HG03457 (cell line): ENCODE measurements around the gene CARMIL1.

Experiments used
- ATAC-seq: cut with Tn5 transposase; IDR thresholded peaks from one replicate; pipeline ENCODE4 v1.9.1; 2021; ENCODE audit warnings: moderate number of reproducible peaks; ENCODE audit not compliant: unreplicated experiment

CARMIL1 gene

DNA sequence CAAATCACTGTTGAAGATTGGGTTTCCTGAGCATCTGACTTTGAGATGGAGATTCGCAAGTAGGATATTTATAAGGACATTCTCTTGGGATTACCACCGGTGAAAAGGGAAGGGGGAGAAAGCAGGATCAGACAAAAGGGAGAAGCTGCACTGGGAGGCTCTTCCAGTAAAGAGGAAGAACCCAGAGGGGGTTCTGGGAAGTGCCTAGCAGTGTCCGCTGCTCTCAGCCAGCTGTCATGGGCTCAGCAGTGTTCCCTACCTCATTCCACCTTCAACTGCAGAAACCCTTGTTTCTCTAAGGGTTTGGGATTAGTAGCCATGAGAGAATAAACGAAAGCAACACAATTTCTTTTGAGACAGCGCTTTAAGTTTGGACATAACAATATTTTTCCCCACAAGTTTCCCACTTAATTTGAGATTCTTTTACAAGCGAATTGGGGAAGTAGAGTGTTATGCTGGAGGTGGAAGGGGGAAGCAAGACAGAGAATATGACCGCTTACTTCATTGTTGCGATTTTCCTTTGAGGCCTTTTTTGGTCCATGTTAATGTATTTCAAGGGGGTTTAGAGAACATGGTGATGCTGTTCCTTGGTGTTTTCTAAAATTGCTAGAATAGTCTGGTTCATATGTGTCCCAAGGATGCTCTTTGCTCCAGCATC lies 218.3 kb downstream of the CARMIL1 start:
- no peak for ATAC-seq

DNA sequence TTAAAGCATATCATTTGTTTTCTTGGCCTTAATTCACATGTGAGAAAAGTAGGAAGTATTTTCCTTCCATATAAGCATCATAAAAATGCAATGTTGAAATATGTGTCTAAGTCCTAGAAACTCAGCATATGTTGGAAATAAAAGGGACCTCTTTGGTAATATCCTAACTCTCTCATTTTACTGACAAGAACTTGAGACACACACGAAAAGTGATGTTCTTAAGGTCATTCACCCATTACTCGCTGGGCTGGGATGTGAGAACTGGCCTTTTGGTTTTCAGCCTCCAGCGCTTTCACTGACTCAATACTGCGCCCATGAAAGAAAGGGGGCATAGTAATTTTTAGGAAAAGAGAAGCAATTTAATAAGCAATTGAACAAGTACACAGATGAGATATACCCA lies 219.3 kb downstream of the CARMIL1 start:
- ATAC-seq = no peak

DNA sequence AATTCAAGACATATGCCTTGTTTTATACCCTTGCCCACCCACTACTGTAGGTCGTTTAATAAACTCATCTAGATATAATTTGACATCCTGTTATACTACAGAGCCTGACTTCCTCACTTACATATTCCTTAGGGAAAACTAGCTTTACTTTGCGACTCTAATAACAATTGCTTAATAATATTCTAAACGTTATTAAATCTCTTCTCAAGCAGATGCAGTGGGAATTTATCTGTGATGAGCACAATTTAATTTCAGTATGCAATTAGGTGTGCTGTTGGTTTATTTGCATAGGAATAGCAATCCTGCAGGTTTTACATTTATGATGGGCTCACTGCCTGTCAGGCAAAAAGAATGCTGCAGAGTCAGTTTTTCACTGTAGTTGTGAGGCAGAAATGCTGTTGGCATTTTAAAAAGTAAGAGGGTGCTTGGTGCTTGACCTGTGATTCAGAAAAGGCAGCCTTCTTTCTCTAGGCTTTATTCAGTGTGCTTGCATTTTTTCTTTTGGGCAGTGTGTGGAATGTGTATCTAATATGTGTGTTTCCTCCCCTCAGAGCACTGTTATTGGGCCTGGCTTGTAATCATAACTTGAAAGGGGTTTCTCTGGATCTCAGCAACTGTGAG lies 220.6 kb downstream of the CARMIL1 start:
- ATAC-seq = no peak

DNA sequence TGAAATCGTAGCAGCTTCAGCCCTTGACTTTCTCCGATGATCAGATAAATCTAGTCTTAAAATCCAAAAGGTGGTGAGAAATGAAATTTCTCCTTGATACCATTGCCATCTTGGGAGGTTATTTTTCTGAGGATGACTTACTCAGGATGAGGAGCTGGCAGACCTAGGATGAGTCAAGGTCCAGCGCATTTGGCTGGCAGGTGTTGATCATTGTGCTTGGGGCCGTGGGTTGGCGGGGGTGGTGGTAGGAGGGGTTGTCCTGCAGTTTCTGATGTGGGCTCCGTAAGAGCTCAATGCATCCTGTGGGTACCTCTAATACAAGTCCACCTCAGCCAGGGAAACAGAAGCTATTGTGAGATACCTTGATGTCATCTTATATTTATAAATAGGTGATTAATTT lies 224.5 kb downstream of the CARMIL1 start:
- no peak for ATAC-seq

DNA sequence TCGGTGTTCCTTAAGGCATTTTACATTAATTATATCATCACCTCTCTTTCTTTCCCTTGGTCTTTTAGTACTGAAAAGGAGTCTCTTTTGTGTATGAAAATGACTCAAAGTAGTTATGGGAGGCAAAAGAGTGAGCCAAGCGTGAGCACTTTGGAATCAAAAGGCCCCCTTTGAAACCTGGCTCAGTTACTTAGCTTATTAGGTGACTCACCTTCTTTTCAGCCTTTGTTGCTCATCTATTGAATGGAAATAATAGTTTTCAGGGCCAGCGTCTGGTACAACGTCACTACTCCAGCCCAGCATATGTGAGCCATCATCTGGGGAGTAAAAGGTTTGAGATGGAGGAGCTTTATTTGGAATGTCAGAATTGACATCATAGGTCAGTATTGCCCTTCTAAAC lies 225.5 kb downstream of the CARMIL1 start:
- ATAC-seq = no peak

DNA sequence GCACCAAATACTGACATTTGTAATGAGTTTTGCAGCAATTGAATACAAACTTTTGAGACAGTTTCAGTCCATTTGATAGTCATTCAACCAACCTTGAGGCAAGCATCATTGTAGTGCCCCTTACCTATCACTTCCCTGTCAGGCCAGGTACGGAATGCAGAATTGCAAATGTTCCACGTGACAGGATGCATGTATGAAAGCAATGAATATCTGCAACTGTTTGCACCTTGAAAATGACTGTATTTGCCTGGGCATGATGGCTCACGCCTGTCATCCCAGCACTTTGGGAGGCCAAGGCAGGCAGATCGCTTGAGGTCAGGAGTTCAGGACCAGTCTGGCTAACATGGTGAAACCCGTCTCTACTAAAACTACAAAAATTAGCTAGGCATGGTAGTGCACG lies 226.8 kb downstream of the CARMIL1 start:
- no peak for ATAC-seq

DNA sequence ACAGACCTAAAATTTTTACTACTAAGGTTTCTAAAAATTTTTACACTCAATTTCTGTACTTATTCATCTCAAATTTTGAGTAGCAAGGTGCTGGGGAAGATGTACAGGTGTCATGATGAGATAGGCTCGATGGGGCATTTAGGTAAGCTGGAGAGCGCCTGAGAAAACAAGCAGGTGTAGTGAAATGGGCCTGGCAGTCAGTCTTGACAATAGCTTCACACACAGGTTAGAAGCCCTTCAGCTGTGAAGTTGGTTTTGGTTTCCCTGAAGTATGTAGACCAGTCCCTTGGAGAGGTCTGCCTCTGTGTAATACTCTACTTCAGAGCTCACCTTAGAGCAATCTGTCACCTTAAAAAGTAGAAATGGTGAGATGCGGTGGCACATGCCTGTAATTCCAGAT lies 228.9 kb downstream of the CARMIL1 start:
- ATAC-seq = no peak

DNA sequence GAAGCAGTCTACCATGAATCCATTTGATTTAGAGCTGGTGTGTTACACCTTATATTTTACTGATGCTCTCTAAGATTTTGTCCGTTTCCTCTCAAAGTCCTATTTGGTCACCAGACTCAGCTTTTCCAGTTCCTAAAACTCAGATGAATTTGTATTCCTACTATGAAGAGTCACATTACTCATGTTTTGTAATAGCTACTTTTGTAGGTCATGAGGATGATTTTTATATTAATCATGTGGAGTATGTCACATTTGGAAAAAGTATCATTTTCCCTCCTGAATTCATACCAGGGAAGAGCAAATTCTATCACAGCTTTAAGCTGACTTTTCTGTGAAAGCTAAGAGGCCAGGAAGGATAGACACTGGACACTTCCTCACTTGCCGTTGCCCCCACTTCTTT lies 232.2 kb downstream of the CARMIL1 start:
- no peak for ATAC-seq

DNA sequence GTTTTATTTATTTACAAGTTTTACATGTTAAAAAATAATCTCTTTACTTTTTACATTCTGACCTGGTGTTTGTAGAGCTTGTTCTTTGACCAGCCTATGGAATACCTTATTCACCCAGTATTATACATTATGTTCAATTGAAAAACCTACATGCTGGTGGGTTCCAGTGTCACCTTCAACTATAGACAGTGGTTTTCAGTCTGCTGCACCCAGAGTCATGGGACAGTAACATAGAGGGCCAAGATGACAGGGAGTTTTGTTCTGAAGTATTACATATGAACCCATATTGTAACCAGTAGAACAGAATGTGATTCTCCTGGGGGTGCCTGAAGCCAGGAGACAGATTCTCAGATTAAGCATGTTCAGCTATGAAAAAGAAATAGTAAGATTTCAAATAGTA lies 233.4 kb downstream of the CARMIL1 start:
- no peak for ATAC-seq

DNA sequence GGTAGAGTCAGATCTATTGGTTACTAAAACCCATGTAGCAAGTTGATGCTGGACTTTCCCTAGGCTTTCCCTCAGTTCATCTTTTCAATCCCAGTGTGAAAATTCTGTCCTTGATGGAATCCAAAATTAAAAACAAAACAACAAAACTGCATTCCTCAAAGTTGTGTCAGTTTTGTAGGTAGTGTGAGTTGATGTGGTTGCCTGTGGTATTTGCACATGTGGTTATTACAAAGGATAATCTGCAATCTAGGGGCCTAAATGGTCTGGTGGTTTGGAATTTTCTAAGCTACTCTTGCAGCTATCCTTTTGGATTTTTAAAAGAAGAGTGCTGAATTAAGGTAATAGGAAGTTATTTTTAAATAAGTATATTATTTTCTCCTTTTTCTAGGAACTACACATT lies 240.7 kb downstream of the CARMIL1 start:
- ATAC-seq = no peak

DNA sequence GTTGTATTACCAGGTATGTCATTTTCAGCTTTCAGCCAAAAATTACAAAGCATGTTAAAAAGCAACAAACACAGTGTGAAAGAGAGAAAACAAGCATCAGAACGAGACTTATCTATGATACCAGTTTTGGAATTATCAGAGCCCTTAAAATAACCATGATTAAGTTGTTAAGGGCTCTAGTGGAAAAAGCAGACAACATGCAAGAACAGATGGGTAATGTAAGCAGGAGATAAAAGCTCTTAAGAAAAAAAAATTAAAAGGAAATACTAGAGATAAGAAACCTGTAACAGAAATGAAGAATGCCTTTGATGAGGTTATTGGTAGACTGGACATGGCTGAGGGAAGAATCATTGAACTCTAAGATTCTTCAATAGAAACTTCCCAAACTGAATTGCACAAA lies 245.4 kb downstream of the CARMIL1 start:
- no peak for ATAC-seq

DNA sequence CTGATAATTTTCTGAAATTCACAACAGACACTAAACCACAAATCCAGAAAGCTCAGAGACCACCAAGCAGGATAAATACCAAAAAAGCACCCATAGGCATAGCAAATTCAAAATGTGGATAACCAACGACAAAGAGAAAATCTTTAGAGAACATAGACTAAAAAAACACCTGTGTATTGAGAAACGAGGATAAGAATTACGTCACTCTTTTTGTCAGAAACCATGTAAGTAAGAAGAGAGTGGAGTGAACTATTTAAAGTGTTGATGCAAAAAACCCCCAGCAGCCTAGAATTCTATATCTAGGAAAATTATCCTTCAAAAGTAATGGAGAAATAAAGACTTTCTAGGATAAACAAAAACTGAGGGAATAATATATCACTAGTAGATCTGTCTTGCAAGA lies 245.9 kb downstream of the CARMIL1 start:
- no peak for ATAC-seq

DNA sequence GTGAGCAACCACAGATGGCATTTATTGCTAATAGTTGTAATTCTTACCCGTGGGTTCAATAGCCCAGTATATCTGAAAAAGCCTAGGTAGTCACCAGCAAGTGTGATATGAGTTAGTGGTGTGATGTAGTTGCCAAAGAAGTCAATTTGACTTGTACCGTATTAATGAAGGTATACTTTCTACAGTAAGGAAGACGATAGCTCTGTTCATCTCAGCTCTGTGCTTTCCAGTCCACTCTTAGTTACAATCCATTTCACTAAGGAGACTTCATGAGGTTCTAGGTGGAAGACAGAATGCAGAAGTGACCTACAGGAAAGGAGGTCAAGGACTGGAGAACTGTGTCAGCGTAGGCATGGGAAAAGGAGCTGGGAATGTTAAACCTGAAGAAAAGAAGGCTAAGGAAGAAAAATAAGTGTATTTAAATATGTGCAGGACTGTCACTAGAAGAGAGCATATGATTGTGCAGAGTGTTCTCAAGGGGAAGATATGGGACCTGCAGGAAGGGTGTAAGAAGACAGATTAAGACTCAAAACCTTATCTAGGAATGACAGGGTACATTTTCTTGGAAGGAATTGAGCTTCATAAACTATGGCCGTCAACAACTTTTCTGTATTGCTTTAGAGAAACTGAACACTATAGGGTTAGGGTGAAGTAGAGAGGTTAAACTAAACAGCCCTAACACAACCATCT lies 255.9 kb downstream of the CARMIL1 start:
- no peak for ATAC-seq

DNA sequence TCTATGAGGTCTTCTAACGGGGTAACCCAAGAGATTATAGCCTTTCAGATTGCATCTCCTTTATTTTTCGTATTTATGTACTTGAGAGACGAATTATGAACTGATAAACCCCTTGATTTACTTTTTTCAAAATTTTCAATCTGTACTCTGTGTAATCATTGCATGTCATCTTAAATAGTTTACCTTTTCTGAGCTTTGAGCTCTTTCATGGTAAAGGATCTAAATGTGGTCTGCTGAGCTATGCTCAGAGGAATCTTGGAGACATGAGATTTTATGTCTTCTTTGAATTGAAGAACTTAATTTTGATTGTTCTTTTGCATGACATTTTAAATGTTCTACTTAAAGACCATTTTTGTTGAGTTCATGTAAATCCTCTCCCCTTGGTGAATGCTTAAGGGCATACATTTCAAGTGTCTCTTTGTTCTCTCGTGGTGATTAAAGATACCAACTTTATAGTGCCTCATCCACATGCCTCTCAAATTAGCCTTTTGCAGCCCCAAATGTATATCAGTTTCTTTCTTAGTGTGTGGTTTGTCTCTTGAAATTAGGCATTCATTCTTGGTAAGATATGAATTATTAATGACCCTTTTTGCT lies 256.6 kb downstream of the CARMIL1 start:
- ATAC-seq = no peak

DNA sequence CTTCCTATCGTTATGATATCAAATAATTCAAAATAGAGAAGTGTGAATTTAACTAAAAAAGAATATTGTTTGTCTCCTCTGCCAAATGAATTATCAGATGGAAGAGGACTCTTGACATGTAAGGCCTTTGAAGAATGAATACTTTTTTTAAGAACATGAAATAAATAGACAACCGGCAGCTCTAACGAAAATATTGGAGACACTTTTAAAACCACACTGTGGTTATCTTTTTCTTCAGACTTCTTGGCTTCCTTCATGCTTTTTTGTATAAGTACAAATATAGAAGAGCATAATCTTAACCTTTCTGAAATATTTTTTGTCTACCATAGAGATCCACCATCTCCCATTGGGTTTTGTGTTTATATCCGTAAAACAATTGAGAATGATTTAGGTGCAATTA lies 257.6 kb downstream of the CARMIL1 start:
- ATAC-seq = no peak

DNA sequence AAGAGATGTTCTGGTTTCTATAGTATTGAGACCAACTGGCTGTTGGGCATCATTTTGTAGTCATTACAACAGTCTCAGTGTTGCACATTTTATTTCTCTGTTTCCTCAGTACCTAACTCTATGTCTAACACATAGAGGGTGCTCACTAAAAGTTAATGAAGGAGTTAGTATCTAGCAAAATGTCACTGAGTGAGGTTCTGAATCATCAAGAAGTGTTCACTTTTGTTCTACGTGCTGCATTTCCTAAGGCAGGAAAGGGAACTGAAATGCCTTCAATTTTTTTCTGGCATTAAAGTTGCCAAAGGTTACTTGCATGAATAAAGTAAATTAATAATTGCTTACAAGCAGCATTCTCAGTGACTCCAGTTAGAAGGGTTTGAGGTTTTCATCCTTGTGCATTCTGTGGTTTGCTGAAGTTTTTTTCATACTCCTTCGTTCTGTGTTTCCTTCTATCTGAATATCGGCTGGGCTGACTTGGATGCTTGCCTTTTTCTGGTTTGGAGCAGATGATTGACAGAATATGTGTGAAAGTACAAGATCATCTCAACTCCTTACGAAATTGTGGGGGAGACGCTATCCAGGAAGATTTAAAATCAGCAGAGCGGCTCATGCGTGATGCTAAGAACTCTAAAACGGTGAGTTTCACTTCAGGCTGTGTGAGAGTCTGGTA lies 258.3 kb downstream of the CARMIL1 start:
- no peak for ATAC-seq

DNA sequence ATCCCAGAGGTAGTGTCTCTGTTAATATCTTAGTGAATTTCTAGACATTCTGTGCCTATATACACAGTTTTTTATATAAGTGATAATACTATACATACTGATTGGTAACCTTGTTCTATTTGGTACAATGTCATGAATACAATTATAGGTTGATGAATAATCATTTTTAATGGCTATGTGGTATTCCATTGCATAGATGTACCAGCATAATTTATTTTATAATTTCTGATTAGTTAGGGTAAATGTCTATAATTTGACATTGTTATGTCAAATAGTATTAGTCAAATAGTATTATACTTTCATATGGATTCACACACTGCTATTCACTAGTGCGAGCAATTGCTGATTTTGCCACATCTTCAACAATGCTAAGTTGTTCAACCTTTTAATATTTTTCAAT lies 262.1 kb downstream of the CARMIL1 start:
- ATAC-seq = no peak

DNA sequence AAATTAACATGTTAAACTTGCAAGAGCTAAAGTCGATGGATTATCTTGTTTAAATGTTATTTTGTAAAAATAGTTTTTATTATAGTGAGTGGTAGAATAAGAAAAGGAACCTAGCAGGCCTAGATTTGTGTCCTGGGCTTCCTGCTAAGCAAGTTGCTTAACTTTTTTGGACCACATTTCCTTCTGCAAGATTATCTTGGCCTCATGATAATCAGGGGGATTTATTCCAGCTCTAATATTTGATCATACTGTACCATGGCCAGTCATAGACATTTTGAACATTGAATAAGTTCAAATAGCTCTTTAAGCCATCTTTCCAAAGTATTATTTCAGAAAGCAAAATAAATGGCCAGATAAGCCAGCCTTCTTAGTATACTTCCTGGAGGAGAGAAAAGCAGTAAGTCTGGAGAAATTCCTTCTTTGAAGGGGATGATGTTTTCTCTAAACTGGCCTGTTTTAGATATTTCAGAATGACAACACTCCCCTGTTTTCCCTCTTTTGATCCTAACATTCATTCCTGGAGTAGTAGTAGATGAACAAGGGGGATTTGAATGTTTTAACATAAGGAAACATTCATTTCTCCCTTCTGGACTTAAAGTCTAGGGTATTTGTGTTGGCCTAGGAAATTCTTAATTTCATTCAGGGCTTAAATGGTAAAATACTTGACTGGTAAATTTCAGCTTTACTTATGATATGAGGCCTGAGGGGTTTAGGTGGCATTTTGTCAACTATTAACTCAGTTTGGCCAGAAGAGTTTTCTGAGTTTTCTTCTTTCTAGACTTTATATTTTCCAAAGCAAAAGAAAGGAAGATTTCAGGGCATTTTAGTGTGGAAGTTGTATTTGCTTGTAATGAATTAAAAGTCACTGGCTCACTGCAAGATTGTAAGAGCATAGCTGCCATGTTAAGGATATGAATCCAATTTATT lies 264.1 kb downstream of the CARMIL1 start:
- no peak for ATAC-seq

DNA sequence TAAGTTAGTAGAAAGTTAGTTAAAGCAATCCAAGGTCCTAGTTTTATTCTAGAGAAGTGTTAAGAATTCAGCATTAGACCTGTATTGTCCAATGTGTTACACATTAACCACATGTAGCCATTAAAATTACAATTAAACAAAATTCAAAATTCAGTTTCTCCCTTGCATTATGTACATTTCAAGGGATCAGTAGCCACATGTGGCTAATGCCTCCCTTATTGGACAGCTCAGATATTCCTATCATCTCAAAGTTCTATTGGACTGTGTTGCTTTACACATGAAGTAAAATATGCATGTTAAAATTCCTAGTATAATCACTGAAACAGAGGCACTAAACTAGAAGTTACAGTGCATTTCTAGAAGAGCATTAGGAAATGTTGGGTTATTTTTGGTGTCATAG lies 265.7 kb downstream of the CARMIL1 start:
- ATAC-seq = no peak

DNA sequence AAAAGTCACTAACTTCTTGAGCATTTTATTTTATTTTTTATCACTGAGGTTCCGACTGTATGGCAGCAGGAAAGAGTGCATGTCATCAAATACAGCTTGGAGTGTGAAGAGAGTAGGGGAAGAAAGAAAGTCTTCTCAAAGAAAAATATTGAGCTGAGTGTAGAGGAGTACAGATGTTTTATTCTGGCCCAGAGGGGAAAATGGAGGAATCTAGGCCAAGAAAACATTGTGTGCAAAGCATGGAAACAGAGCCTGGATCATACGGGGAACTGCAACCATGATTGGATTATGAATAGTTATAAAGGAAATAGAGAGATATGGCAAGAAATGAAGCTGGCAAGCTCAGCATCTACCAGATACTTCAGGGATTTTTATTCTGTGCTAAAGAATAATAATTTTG lies 268.6 kb downstream of the CARMIL1 start:
- no peak for ATAC-seq

DNA sequence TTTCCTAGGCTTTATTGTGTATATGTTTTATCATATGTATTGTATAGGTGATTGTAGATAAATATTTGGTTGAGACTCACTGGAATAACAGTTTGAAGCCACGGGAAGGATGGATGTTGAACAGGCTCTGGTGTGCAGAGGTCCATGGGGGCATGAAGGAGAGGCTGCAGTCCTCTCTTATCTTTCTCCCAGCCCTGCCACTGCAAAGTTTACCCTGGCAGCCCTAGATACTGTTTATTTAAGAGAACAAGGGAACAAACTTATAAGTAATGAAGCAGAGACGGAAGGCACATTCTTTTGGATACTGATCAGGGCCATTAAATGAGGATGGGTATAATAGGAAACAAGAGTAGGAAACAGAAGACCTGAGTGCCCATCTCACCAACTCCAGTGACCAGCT lies 269.3 kb downstream of the CARMIL1 start:
- ATAC-seq = no peak
